Measurements from ENCODE around the gene TSPAN15. TPM values are rescaled to one million over a fixed set of nuclear protein-coding genes. Genes with fewer than 3 reads are reported as not detected.

TSPAN15 gene
- total RNA-seq, 4 donors from 2014 or later: 17.2 to 58.1 (median 24.4) TPM

- DNase-seq: no peak
- no peak for TF ChIP-seq CTCF (IDR thresholded peaks at IDR 0.05)
- no peak for TF ChIP-seq POLR2A (IDR thresholded peaks at IDR 0.05)
- Histone ChIP-seq H3K4me3 (no peak overlapping the region), H3K27ac (peak overlapping the region in 1 of 2 donors; percentile 99), H3K9me3 (no peaks in the 10 kb centered on the region), H3K36me3 (no peaks in the 10 kb centered on the region), H3K4me1 (no peaks in the 10 kb centered on the region), H3K27me3 (no peaks in the 10 kb centered on the region)
- intact Hi-C loops (cut with DNase I; ENCODE audit: low total_unique reads): loop anchor here (10.0 kb wide), 1 partner anchor 216 kb away; the partner anchor contains the start of gene FAM241B
Observed at GRCh38 chr10:69419096-69419743, 32.0 kb upstream of the TSPAN15 start.

GRCh38 chr10:69419744-69420126, 31.5 kb upstream of the TSPAN15 start:
- intact Hi-C loops (cut with DNase I; ENCODE audit: low total_unique reads): loop anchor here (10.0 kb wide), 1 partner anchor 215 kb away; the partner anchor contains the start of gene FAM241B
- no peaks in the 10 kb centered on the region for H3K4me1 ChIP-seq
- H3K27ac ChIP-seq: no peak overlapping the region
- no peaks in the 10 kb centered on the region for H3K9me3 ChIP-seq
- DNase-seq: no peak
- no peaks in the 10 kb centered on the region for H3K36me3 ChIP-seq
- TF ChIP-seq POLR2A (IDR thresholded peaks at IDR 0.05): no peak
- no peak for TF ChIP-seq CTCF (IDR thresholded peaks at IDR 0.05)
- no peak overlapping the region for H3K4me3 ChIP-seq
- H3K27me3 ChIP-seq: no peaks in the 10 kb centered on the region

GRCh38 chr10:69421611-69422308, 29.5 kb upstream of the TSPAN15 start:
- no peaks in the 10 kb centered on the region for H3K27me3 ChIP-seq
- H3K4me3 ChIP-seq: no peak overlapping the region
- peak; percentile 62 to 88 for DNase-seq
- H3K9me3 ChIP-seq: no peaks in the 10 kb centered on the region
- intact Hi-C loops (cut with DNase I; ENCODE audit: low total_unique reads): no loop called here
- no peaks in the 10 kb centered on the region for H3K4me1 ChIP-seq
- no peaks in the 10 kb centered on the region for H3K36me3 ChIP-seq
- TF ChIP-seq POLR2A (IDR thresholded peaks at IDR 0.05) (no peak), CTCF (IDR thresholded peaks at IDR 0.05) (no peak)
- peak overlapping the region; percentile 72 to 78 for H3K27ac ChIP-seq

- intact Hi-C loops (cut with DNase I; ENCODE audit: low total_unique reads): no loop called here
- no peaks in the 10 kb centered on the region for H3K4me1 ChIP-seq
Observed at GRCh38 chr10:69422676-69423075, 28.6 kb upstream of the TSPAN15 start.

More at GRCh38 chr10:69422676-69423075, 28.6 kb upstream of the TSPAN15 start:
- H3K36me3 ChIP-seq: no peaks in the 10 kb centered on the region
- no peaks in the 10 kb centered on the region for H3K27me3 ChIP-seq
- no peak for DNase-seq
- peak overlapping the region; percentile 72 to 78 for H3K27ac ChIP-seq
- no peaks in the 10 kb centered on the region for H3K9me3 ChIP-seq
- no peak overlapping the region for H3K4me3 ChIP-seq
- TF ChIP-seq CTCF (IDR thresholded peaks at IDR 0.05) (no peak), POLR2A (IDR thresholded peaks at IDR 0.05) (no peak)
